T-helper 2 cell treated with Interferon-gamma antibody and Interleukin-4, amounts not matched to agents 100 ng/mL and 5 ng/mL, for 36 hours (primary cell): Measurements from ENCODE around the gene NLRC4. TPM values are rescaled to one million over a fixed set of nuclear protein-coding genes. Genes with fewer than 3 reads are reported as not detected.
"Not testable (repeated sequence)": the region's sequence is repeated elsewhere in the genome, so short reads cannot be mapped to it uniquely, and the experiment has no call there.

ENCODE experiments used
- intact Hi-C: fragments of 100-400 bp; cut with micrococcal nuclease; formaldehyde crosslinking; loops from one replicate; pipeline ENCODE4 v1.15.1; 2023
- total RNA-seq: library from RNA; stranded (reverse); gene quantifications from 2 replicates; pipeline ENCODE4 v1.2.3, GENCODE V29; 2022

The NLRC4 gene
- total RNA-seq, 1 donor from 2014 or later: not detected

GRCh38 chr2:32249731-32250236 is 14.9 kb downstream of the NLRC4 start:
- intact Hi-C loops: no loop called here

- intact Hi-C loops: no loop called here
Measured at GRCh38 chr2:32248299-32248698, 16.4 kb downstream of the NLRC4 start.

- intact Hi-C loops: no loop called here
Measured at GRCh38 chr2:32246911-32247310, 17.8 kb downstream of the NLRC4 start.

GRCh38 chr2:32242331-32242730 is 22.4 kb downstream of the NLRC4 start:
- intact Hi-C loops: no loop called here

- intact Hi-C loops: no loop called here
Measured at GRCh38 chr2:32237996-32238395, 26.7 kb downstream of the NLRC4 start.

- intact Hi-C loops: no loop called here
Measured at GRCh38 chr2:32237488-32237887, 27.2 kb downstream of the NLRC4 start.

GRCh38 chr2:32235315-32235714 is 29.4 kb downstream of the NLRC4 start:
- intact Hi-C loops: no loop called here

- intact Hi-C loops: no loop called here
Measured at GRCh38 chr2:32231959-32232358, 32.7 kb downstream of the NLRC4 start.

GRCh38 chr2:32229635-32230034 is 35.1 kb downstream of the NLRC4 start:
- intact Hi-C loops: no loop called here

- intact Hi-C loops: no loop called here
Measured at GRCh38 chr2:32228181-32228580, 36.5 kb downstream of the NLRC4 start.

- intact Hi-C loops: no loop called here
Measured at GRCh38 chr2:32227492-32227891, 37.2 kb downstream of the NLRC4 start.

- intact Hi-C loops: no loop called here
Measured at GRCh38 chr2:32222966-32223365, 41.7 kb downstream of the NLRC4 start.

- intact Hi-C loops: no loop called here
Measured at GRCh38 chr2:32220445-32220844, 44.2 kb downstream of the NLRC4 start.

GRCh38 chr2:32212295-32212694 is 52.4 kb downstream of the NLRC4 start:
- intact Hi-C loops: no loop called here

GRCh38 chr2:32210767-32211408 is 53.8 kb downstream of the NLRC4 start:
- intact Hi-C loops: no loop called here

- intact Hi-C loops: not testable (repeated sequence)
Measured at GRCh38 chr2:32203428-32203827, 61.3 kb downstream of the NLRC4 start.

GRCh38 chr2:32200814-32201213 is 63.9 kb downstream of the NLRC4 start:
- intact Hi-C loops: no loop called here

GRCh38 chr2:32192418-32192817 is 72.3 kb downstream of the NLRC4 start:
- intact Hi-C loops: loop anchor here (5.0 kb wide), 2 partner anchors 85 to 1285 kb away; partner anchors contain the start of genes RASGRP3 and YIPF4

- intact Hi-C loops: loop anchor here (2.0 kb wide), 1 partner anchor 24 kb away; the partner anchor contains the start of gene SLC30A6
Measured at GRCh38 chr2:32189011-32189410, 75.7 kb downstream of the NLRC4 start.

- intact Hi-C loops: no loop called here
Measured at GRCh38 chr2:32182667-32183066, 82.0 kb downstream of the NLRC4 start.
